OCI-LY3 (cell line): ENCODE measurements around the gene HAGH.

Experiments
- EZH2phosphoT487 ChIP-seq: fragments of 200-600 bp; shearing (Covaris generic); IDR thresholded peaks from 2 replicates; pipeline ENCODE4 v1.6.1; 2018; ENCODE audit warnings: antibody characterized with exemption, mixed run types, low read depth
- TF ChIP-seq, protein P1 (sequence below): fragments of 200-600, 300-600 bp; sonication (generic); IDR thresholded peaks from 2 replicates; pipeline ENCODE4 v1.5.1; 2014; ENCODE audit warnings: antibody characterized with exemption, low read length, low read depth

GRCh38 chr16:1788095-1788707, 38.4 kb downstream of the HAGH start:
- TF ChIP-seq, protein P1, sequence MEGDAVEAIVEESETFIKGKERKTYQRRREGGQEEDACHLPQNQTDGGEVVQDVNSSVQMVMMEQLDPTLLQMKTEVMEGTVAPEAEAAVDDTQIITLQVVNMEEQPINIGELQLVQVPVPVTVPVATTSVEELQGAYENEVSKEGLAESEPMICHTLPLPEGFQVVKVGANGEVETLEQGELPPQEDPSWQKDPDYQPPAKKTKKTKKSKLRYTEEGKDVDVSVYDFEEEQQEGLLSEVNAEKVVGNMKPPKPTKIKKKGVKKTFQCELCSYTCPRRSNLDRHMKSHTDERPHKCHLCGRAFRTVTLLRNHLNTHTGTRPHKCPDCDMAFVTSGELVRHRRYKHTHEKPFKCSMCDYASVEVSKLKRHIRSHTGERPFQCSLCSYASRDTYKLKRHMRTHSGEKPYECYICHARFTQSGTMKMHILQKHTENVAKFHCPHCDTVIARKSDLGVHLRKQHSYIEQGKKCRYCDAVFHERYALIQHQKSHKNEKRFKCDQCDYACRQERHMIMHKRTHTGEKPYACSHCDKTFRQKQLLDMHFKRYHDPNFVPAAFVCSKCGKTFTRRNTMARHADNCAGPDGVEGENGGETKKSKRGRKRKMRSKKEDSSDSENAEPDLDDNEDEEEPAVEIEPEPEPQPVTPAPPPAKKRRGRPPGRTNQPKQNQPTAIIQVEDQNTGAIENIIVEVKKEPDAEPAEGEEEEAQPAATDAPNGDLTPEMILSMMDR, result no peak
- no peak for TF ChIP-seq EZH2phosphoT487
